Effector memory CD4-positive, alpha-beta T cell (primary cell): Measurements from ENCODE around the gene RSPH9.

Source experiments
- DNase-seq, 3 donors: peaks; one replicate each; pipeline ENCODE4 v3.0.0-alpha.2; 2020
- H3K27ac ChIP-seq: 2 replicates; pipeline ENCODE4 v1.7.0; 2013; ENCODE audit warnings: mild to moderate bottlenecking, low read length, moderate library complexity; ENCODE audit not compliant: insufficient read depth, poor library complexity, severe bottlenecking
- H3K27me3 ChIP-seq: replicated peaks from 2 replicates; pipeline ENCODE4 v1.7.0; 2013; ENCODE audit warnings: mild to moderate bottlenecking, low read length; ENCODE audit not compliant: insufficient read depth, control insufficient read depth, poor library complexity, severe bottlenecking
- H3K36me3 ChIP-seq: 2 replicates; pipeline ENCODE4 v1.7.0; 2013; ENCODE audit warnings: mild to moderate bottlenecking, low read length, moderate library complexity; ENCODE audit not compliant: control insufficient read depth, insufficient read depth
- H3K4me1 ChIP-seq: 2 replicates; pipeline ENCODE4 v1.7.0; 2013; ENCODE audit warnings: low read length, mild to moderate bottlenecking; ENCODE audit not compliant: control insufficient read depth, insufficient read depth, poor library complexity, severe bottlenecking
- H3K4me3 ChIP-seq: 2 replicates; pipeline ENCODE4 v1.7.0; 2013; ENCODE audit warnings: low read length, low read depth, mild to moderate bottlenecking; ENCODE audit not compliant: insufficient read depth, poor library complexity, severe bottlenecking
- H3K9me3 ChIP-seq: 2 replicates; pipeline ENCODE4 v1.7.0; 2013; ENCODE audit warnings: mild to moderate bottlenecking, low read length, moderate library complexity; ENCODE audit not compliant: control insufficient read depth

The RSPH9 gene

GRCh38 chr6:43683708-43684455 is 39.0 kb downstream of the RSPH9 start:
- DNase-seq, result no peak
- peaks cover 10% of the 10 kb centered on the region for H3K4me1 ChIP-seq

GRCh38 chr6:43687079-43687436 is 42.2 kb downstream of the RSPH9 start:
- H3K4me3 ChIP-seq, result peak overlapping the region; percentile 89
- no peak for DNase-seq

More at GRCh38 chr6:43683708-43684455, 39.0 kb downstream of the RSPH9 start:
- H3K36me3 ChIP-seq, result peaks cover 33% of the 10 kb centered on the region
- no peak overlapping the region for H3K4me3 ChIP-seq
- H3K27ac ChIP-seq, result no peak overlapping the region
- H3K27me3 ChIP-seq, result no peaks in the 10 kb centered on the region
- no peaks in the 10 kb centered on the region for H3K9me3 ChIP-seq

GRCh38 chr6:43687437-43688347 is 42.9 kb downstream of the RSPH9 start, which contains the start of gene MRPS18A:
Gene MRPS18A, minus strand, starts transcription at chr6:43687791. Its CDS starts 12 bp downstream, at chr6:43687779.
- peak within 1 kb of the TSS; percentile 89 for H3K4me3 ChIP-seq
- H3K27me3 ChIP-seq, result no peaks in the 10 kb centered on the region
- H3K9me3 ChIP-seq, result no peaks in the 10 kb centered on the region
- peak within 1 kb of the TSS; percentile 73 for H3K27ac ChIP-seq
- peak; percentile 62 to 72 (median 69) for DNase-seq
- H3K4me1 ChIP-seq, result peaks cover 10% of the 10 kb centered on the region
- H3K36me3 ChIP-seq, result peaks cover 4% of the 10 kb centered on the region

More at GRCh38 chr6:43687079-43687436, 42.2 kb downstream of the RSPH9 start:
- Histone ChIP-seq H3K36me3 (peaks cover 4% of the 10 kb centered on the region), H3K4me1 (peaks cover 10% of the 10 kb centered on the region), H3K9me3 (no peaks in the 10 kb centered on the region), H3K27me3 (no peaks in the 10 kb centered on the region), H3K27ac (peak overlapping the region; percentile 73)

GRCh38 chr6:43689421-43689820 is 44.6 kb downstream of the RSPH9 start:
- Histone ChIP-seq H3K36me3 (peaks cover 4% of the 10 kb centered on the region), H3K4me3 (no peak overlapping the region), H3K9me3 (no peaks in the 10 kb centered on the region), H3K4me1 (peaks cover 10% of the 10 kb centered on the region), H3K27ac (no peak overlapping the region), H3K27me3 (no peaks in the 10 kb centered on the region)
- no peak for DNase-seq

GRCh38 chr6:43695215-43695966 is 50.6 kb downstream of the RSPH9 start:
- Histone ChIP-seq H3K4me1 (no peaks in the 10 kb centered on the region), H3K9me3 (no peaks in the 10 kb centered on the region), H3K27me3 (no peaks in the 10 kb centered on the region), H3K4me3 (no peak overlapping the region), H3K27ac (no peak overlapping the region), H3K36me3 (no peaks in the 10 kb centered on the region)
- no peak for DNase-seq

GRCh38 chr6:43695967-43696291 is 51.1 kb downstream of the RSPH9 start:
- no peak overlapping the region for H3K27ac ChIP-seq
- H3K4me1 ChIP-seq, result no peaks in the 10 kb centered on the region
- no peak overlapping the region for H3K4me3 ChIP-seq
- H3K27me3 ChIP-seq, result no peaks in the 10 kb centered on the region
- H3K9me3 ChIP-seq, result no peaks in the 10 kb centered on the region
- DNase-seq, result no peak
- no peaks in the 10 kb centered on the region for H3K36me3 ChIP-seq

GRCh38 chr6:43697421-43697820 is 52.6 kb downstream of the RSPH9 start:
- Histone ChIP-seq H3K9me3 (no peaks in the 10 kb centered on the region), H3K4me3 (no peak overlapping the region), H3K27ac (no peak overlapping the region), H3K4me1 (no peaks in the 10 kb centered on the region), H3K27me3 (no peaks in the 10 kb centered on the region), H3K36me3 (no peaks in the 10 kb centered on the region)
- no peak for DNase-seq

- Histone ChIP-seq H3K4me3 (no peak overlapping the region), H3K4me1 (no peaks in the 10 kb centered on the region), H3K36me3 (no peaks in the 10 kb centered on the region), H3K27me3 (peaks cover 4% of the 10 kb centered on the region), H3K9me3 (no peaks in the 10 kb centered on the region), H3K27ac (no peak overlapping the region)
- no peak for DNase-seq
Observed at GRCh38 chr6:43698584-43699349, 53.9 kb downstream of the RSPH9 start.

GRCh38 chr6:43699564-43700186 is 54.8 kb downstream of the RSPH9 start:
- no peaks in the 10 kb centered on the region for H3K36me3 ChIP-seq
- DNase-seq, result no peak
- no peaks in the 10 kb centered on the region for H3K4me1 ChIP-seq
- H3K9me3 ChIP-seq, result no peaks in the 10 kb centered on the region
- H3K27me3 ChIP-seq, result peaks cover 4% of the 10 kb centered on the region
- H3K27ac ChIP-seq, result no peak overlapping the region
- no peak overlapping the region for H3K4me3 ChIP-seq
